K562 (cell line): ENCODE results near the gene TRAK1. TPM values are rescaled to one million over a fixed set of nuclear protein-coding genes. Genes with fewer than 3 reads are reported as not detected.

Experiments used
- ATAC-seq: fragments of 200-7000 bp; cut with Tn5 transposase; 3 replicates; pipeline ENCODE4 v1.9.1; 2020; ENCODE audit warnings: moderate library complexity
- BruUV-seq: library from RNA; stranded (reverse); fragments of 400-500 nt; replicated peaks from 2 replicates; lab custom pipeline; 2021; lab: Mats Ljungman, UMichigan
- CTCF ChIA-PET: fragments of 300-600 bp; formaldehyde crosslinking; extraction: SDS; loops from one replicate; lab custom pipeline; 2021; ENCODE audit warnings: low intra/inter-chr PET ratio; lab: Yijun Ruan, JAX
- POLR2A ChIA-PET: fragments of 300-600, 350-650 bp; sonication (Branson Sonifier 250); formaldehyde crosslinking; extraction: SDS; loops from one replicate; lab custom pipeline; 2021; ENCODE audit warnings: antibody characterized with exemption, inconsistent platforms; lab: Yijun Ruan, JAX
- DNase-seq, 4 experiments: peaks; one replicate each; pipeline versions ENCODE4 v3.0.0 to v3.0.0-alpha.2; 2011 to 2018; ENCODE audit warnings: low spot score in 3 of 4, mixed read lengths in 3 of 4; ENCODE audit errors: extremely low read depth in 1 of 4
- FAIRE-seq: peaks from 2 replicates; lab custom pipeline; 2011; peaks lifted over from hg19 to GRCh38; lab: Jason Lieb, UNC
- H2AFZ ChIP-seq: 2 replicates; pipeline ENCODE4 v1.6.0; 2011; ENCODE audit warnings: low read depth, low read length, control low read depth, inconsistent platforms
- H3K27ac ChIP-seq: fragments of 200-600 bp; 3 replicates; pipeline ENCODE4 v1.8.0; 2011; ENCODE audit warnings: low read depth, mild to moderate bottlenecking, control low read depth, inconsistent platforms, low read length, moderate library complexity, mixed read lengths; ENCODE audit errors: extremely low read depth
- H3K27me3 ChIP-seq, 2 experiments: fragments of 300-600 bp in 1 of 2; 2 replicates in 1 of 2; 3 replicates in 1 of 2; pipeline versions ENCODE4 v1.6.0 to v1.8.0; 2011; ENCODE audit warnings: inconsistent platforms in 2 of 2, low read length in 2 of 2, mild to moderate bottlenecking in 1 of 2, mixed read lengths in 1 of 2, moderate library complexity in 1 of 2; ENCODE audit not compliant: control insufficient read depth in 2 of 2, insufficient read depth in 2 of 2
- H3K36me3 ChIP-seq: fragments of 300-600 bp; 3 replicates; pipeline ENCODE4 v1.8.0; 2011; ENCODE audit warnings: mild to moderate bottlenecking, low read length, inconsistent platforms; ENCODE audit not compliant: control insufficient read depth, insufficient read depth
- H3K4me1 ChIP-seq, 2 experiments: fragments of 200-600 bp in 1 of 2; replicated peaks in 1 of 2; 2 replicates in 1 of 2; 3 replicates in 1 of 2; pipeline versions ENCODE4 v1.5.1 to v1.8.0; 2011; ENCODE audit warnings: inconsistent platforms in 2 of 2, low read length in 2 of 2, mild to moderate bottlenecking in 1 of 2, mixed read lengths in 1 of 2, moderate library complexity in 1 of 2; ENCODE audit not compliant: control insufficient read depth in 2 of 2, insufficient read depth in 2 of 2
- H3K4me2 ChIP-seq: 2 replicates; pipeline ENCODE4 v1.6.1; 2011; ENCODE audit warnings: low read length, control low read depth, inconsistent platforms, mixed read lengths; ENCODE audit not compliant: insufficient read depth
- H3K4me3 ChIP-seq: fragments of 200-600 bp; sonication (generic), shearing (Covaris generic); 2 replicates; pipeline ENCODE4 v1.5.1; 2016; ENCODE audit warnings: control low read depth, inconsistent platforms
- H3K79me2 ChIP-seq: fragments of 200-600 bp; 3 replicates; pipeline ENCODE4 v1.8.0; 2011; ENCODE audit warnings: low read length, inconsistent platforms; ENCODE audit not compliant: control insufficient read depth, insufficient read depth
- H3K9ac ChIP-seq, 2 experiments: 2 replicates each; pipeline versions ENCODE4 v1.6.0 to v1.6.1; 2011; ENCODE audit warnings: low read depth in 2 of 2, low read length in 2 of 2, control low read depth in 1 of 2, inconsistent platforms in 1 of 2, mild to moderate bottlenecking in 1 of 2, mixed read lengths in 1 of 2; ENCODE audit not compliant: insufficient read depth in 1 of 2
- H3K9me1 ChIP-seq: one replicate; pipeline ENCODE4 v1.6.0; 2011; ENCODE audit warnings: inconsistent platforms, mild to moderate bottlenecking, low read length, moderate library complexity; ENCODE audit not compliant: control insufficient read depth, insufficient read depth
- H3K9me3 ChIP-seq: replicated peaks from 2 replicates; pipeline ENCODE4 v1.5.1; 2011; ENCODE audit warnings: low read depth, low read length, inconsistent platforms; ENCODE audit not compliant: control insufficient read depth, insufficient read depth
- H4K20me1 ChIP-seq: replicated peaks from 2 replicates; pipeline ENCODE4 v1.6.1; 2011; ENCODE audit warnings: low read length, inconsistent platforms, mixed read lengths; ENCODE audit not compliant: control insufficient read depth, insufficient read depth
- CAMTA2 ChIP-seq: fragments of 250-450 bp; sonication (Bioruptor Pico); conservative IDR thresholded peaks from 2 replicates; pipeline ENCODE4 v1.5.1; 2022
- CEBPG ChIP-seq, 3 experiments: fragments of 200-800 bp in 1 of 3; sonication (Bioruptor generic) in 1 of 3; sonication (generic) in 1 of 3; formaldehyde crosslinking in 1 of 3; IDR thresholded peaks in 2 of 3; conservative IDR thresholded peaks in 1 of 3; 2 replicates each; pipeline versions ENCODE4 v1.6.1 to v1.8.0; 2016 to 2022; ENCODE audit warnings: missing compliant biosample characterization in 2 of 3, missing genetic modification characterization in 2 of 3, mild to moderate bottlenecking in 1 of 3, missing genetic modification reagents in 1 of 3
- IRF2 ChIP-seq: sonication (generic); formaldehyde crosslinking; IDR thresholded peaks from 2 replicates; pipeline ENCODE4 v1.8.1; 2022; ENCODE audit warnings: mild to moderate bottlenecking, missing genetic modification reagents
- PYGO2 ChIP-seq: fragments of 450-650 bp; IDR thresholded peaks from 2 replicates; pipeline ENCODE4 v1.6.1; 2016; ENCODE audit warnings: mild to moderate bottlenecking, missing genetic modification characterization, moderate library complexity, missing compliant biosample characterization
- SAFB2 ChIP-seq: fragments of 200-400 bp; formaldehyde crosslinking; IDR thresholded peaks from 2 replicates; pipeline ENCODE4 v1.6.1; 2018; ENCODE audit warnings: borderline replicate concordance, low read length, low read depth, moderate library complexity; ENCODE audit not compliant: severe bottlenecking
- SP1 ChIP-seq: sonication (generic); formaldehyde crosslinking; IDR thresholded peaks from 2 replicates; pipeline ENCODE4 v1.8.1; 2022; ENCODE audit warnings: mild to moderate bottlenecking, missing genetic modification reagents
- SRSF1 ChIP-seq: fragments of 200-400 bp; formaldehyde crosslinking; IDR thresholded peaks from 2 replicates; pipeline ENCODE4 v1.6.1; 2017; ENCODE audit warnings: mild to moderate bottlenecking, low read depth, low read length, moderate library complexity
- UBTF ChIP-seq, 2 experiments: IDR thresholded peaks; 2 replicates each; pipeline ENCODE4 v1.6.1; 2012; ENCODE audit warnings: improper control_type of control experiment in 2 of 2, low read depth in 2 of 2, low read length in 2 of 2, borderline replicate concordance in 1 of 2
- ZNF766 ChIP-seq: fragments of 200-800 bp; sonication (Bioruptor generic); conservative IDR thresholded peaks from 2 replicates; pipeline ENCODE4 v1.6.1; 2016; ENCODE audit warnings: missing genetic modification characterization, missing compliant biosample characterization
- WGBS: fragments of 100-300 bp; shearing (Covaris generic); methylation state at CpG from one replicate; pipeline ENCODE4 v1.1.6; 2016; ENCODE audit warnings: low coverage, mixed read lengths; ENCODE audit not compliant: insufficient coverage; ENCODE audit errors: missing lambda C conversion rate; 5-methylcytosine and 5-hydroxymethylcytosine counted together
- in situ Hi-C: fragments of 300-500 bp; cut with MboI; formaldehyde crosslinking; loops from 4 replicates; pipeline ENCODE4 v1.15.0; 2018; ENCODE audit warnings: inconsistent platforms, mixed read lengths
- intact Hi-C: fragments of 100-400 bp; cut with micrococcal nuclease; formaldehyde crosslinking; loops from 2 replicates; pipeline ENCODE4 v1.14.2; 2022
- polyA plus RNA-seq, 8 experiments: library from polyadenylated mRNA; depleted of rRNA in 4 of 8; stranded (reverse) in 5 of 8; unstranded in 3 of 8; fragments of >200 nt; fragmentation: Nextera tagmentation in 2 of 8; fragmentation: Illumina TruSeq in 1 of 8; extraction: Ambion mirVana in 2 of 8; extraction: Trizol in 1 of 8; gene quantifications; 2 replicates each; pipeline versions ENCODE4 v1.2.1 to v1.2.3, GENCODE V29; 2011 to 2014; ENCODE audit warnings: inconsistent platforms in 1 of 8, missing spikeins in 1 of 8
- total RNA-seq, 7 experiments: library from RNA; depleted of rRNA in 6 of 7; stranded (reverse); fragments of >200 nt in 6 of 7; fragmentation: Illumina TruSeq in 2 of 7; extraction: Trizol in 2 of 7; gene quantifications; 2 replicates each; pipeline versions ENCODE4 v1.2.1 to v1.2.3, GENCODE V29; 2011 to 2021; ENCODE audit warnings: low replicate concordance in 1 of 7
- TF ChIP-seq, protein P1 (sequence below): fragments of 200-800 bp; sonication (Bioruptor generic); IDR thresholded peaks from 2 replicates; pipeline ENCODE4 v1.6.1; 2016; ENCODE audit warnings: missing genetic modification characterization, missing compliant biosample characterization
- TF ChIP-seq, protein P2 (sequence below): fragments of 250-450 bp; sonication (Bioruptor Pico); IDR thresholded peaks from 2 replicates; pipeline ENCODE4 v1.5.0; 2021; ENCODE audit warnings: mild to moderate bottlenecking, borderline replicate concordance

Gene TRAK1
- total and polyA plus RNA-seq, 9 of the 15 experiments (the other 6 are each of a cell fraction or from before 2014, with no cell fraction given), result 5.3 to 28.5 (median 17.5) TPM

DNA sequence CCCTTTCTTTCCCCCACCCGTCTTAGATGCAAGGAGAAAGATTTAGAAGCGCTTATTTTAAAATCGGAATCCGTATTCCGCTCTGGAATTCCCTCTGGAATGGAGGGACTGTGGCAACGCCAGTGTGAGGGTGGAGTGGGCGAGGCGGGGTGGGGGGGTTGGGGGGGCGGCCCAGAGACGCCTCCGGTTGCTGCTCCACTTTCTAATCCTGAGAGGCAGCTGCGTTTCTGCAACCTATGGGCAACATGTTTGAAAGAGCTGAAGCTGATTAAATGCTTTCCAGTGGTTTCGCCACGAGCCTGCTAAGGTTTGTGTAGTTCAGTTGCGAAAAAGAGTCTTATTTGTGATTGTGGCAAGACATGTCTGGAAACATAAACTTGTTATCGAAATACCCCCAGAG lies 174.9 kb downstream of the TRAK1 start, which contains the start of gene CCK:
CCK (minus strand) TSS at position 101 of the 400 bp plus-strand sequence. CDS start 2,555 bp downstream, outside the sequence.
- no peak within 1 kb of the TSS for H3K27ac ChIP-seq
- intact Hi-C loops (no loop called here), in situ Hi-C loops (no loop called here)
- no peak for DNase-seq
- H3K4me2 ChIP-seq, result no peak within 1 kb of the TSS
- no TSS peak for BruUV-seq
- 3% methylated on average over 13 of the region's 16 CpGs for WGBS
- POLR2A ChIA-PET, result no interaction called here
- H4K20me1 ChIP-seq, result peaks cover 6% of the 10 kb centered on the region; the same call in 1 of the 2 replicates
- ATAC-seq, result no peak
- no peak within 1 kb of the TSS for H3K9ac ChIP-seq
- H3K79me2 ChIP-seq, result no peaks in the 10 kb centered on the region
- no peaks in the 10 kb centered on the region for H3K9me3 ChIP-seq
- H2AFZ ChIP-seq, result no peak within 1 kb of the TSS
- peaks cover 53 to 61% of the 10 kb centered on the region in 2 experiments for H3K27me3 ChIP-seq
- H3K36me3 ChIP-seq, result no peaks in the 10 kb centered on the region
- H3K9me1 ChIP-seq, result no peaks in the 10 kb centered on the region
- CTCF ChIA-PET, result no interaction called here
- H3K4me3 ChIP-seq, result no peak within 1 kb of the TSS
- H3K4me1 ChIP-seq, result peaks cover 0 to 17% of the 10 kb centered on the region in 2 experiments; a peak in 1 of 5 replicates
- no peak for FAIRE-seq
- TF ChIP-seq, protein P1, sequence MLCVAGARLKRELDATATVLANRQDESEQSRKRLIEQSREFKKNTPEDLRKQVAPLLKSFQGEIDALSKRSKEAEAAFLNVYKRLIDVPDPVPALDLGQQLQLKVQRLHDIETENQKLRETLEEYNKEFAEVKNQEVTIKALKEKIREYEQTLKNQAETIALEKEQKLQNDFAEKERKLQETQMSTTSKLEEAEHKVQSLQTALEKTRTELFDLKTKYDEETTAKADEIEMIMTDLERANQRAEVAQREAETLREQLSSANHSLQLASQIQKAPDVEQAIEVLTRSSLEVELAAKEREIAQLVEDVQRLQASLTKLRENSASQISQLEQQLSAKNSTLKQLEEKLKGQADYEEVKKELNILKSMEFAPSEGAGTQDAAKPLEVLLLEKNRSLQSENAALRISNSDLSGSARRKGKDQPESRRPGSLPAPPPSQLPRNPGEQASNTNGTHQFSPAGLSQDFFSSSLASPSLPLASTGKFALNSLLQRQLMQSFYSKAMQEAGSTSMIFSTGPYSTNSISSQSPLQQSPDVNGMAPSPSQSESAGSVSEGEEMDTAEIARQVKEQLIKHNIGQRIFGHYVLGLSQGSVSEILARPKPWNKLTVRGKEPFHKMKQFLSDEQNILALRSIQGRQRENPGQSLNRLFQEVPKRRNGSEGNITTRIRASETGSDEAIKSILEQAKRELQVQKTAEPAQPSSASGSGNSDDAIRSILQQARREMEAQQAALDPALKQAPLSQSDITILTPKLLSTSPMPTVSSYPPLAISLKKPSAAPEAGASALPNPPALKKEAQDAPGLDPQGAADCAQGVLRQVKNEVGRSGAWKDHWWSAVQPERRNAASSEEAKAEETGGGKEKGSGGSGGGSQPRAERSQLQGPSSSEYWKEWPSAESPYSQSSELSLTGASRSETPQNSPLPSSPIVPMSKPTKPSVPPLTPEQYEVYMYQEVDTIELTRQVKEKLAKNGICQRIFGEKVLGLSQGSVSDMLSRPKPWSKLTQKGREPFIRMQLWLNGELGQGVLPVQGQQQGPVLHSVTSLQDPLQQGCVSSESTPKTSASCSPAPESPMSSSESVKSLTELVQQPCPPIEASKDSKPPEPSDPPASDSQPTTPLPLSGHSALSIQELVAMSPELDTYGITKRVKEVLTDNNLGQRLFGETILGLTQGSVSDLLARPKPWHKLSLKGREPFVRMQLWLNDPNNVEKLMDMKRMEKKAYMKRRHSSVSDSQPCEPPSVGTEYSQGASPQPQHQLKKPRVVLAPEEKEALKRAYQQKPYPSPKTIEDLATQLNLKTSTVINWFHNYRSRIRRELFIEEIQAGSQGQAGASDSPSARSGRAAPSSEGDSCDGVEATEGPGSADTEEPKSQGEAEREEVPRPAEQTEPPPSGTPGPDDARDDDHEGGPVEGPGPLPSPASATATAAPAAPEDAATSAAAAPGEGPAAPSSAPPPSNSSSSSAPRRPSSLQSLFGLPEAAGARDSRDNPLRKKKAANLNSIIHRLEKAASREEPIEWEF (CRISPR knock-in tag), result no peak
- no peak for TF ChIP-seq SAFB2
- TF ChIP-seq SRSF1, result no peak
- TF ChIP-seq, protein P2, sequence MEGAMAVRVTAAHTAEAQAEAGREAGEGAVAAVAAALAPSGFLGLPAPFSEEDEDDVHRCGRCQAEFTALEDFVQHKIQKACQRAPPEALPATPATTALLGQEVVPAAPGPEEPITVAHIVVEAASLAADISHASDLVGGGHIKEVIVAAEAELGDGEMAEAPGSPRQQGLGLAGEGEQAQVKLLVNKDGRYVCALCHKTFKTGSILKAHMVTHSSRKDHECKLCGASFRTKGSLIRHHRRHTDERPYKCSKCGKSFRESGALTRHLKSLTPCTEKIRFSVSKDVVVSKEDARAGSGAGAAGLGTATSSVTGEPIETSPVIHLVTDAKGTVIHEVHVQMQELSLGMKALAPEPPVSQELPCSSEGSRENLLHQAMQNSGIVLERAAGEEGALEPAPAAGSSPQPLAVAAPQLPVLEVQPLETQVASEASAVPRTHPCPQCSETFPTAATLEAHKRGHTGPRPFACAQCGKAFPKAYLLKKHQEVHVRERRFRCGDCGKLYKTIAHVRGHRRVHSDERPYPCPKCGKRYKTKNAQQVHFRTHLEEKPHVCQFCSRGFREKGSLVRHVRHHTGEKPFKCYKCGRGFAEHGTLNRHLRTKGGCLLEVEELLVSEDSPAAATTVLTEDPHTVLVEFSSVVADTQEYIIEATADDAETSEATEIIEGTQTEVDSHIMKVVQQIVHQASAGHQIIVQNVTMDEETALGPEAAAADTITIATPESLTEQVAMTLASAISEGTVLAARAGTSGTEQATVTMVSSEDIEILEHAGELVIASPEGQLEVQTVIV (CRISPR knock-in tag), result no peak
- no peak for TF ChIP-seq ZNF766 (CRISPR knock-in tag)
- TF ChIP-seq CAMTA2 (CRISPR knock-in tag), result no peak
- TF ChIP-seq UBTF (IDR thresholded peaks at IDR 0.05; ENCODE audit: borderline replicate concordance in 1 of 2, low read depth in 2 of 2, low read length in 2 of 2), result no peak
- no peak for TF ChIP-seq IRF2 (CRISPR knock-in tag)
- TF ChIP-seq SP1, result no peak
- no peak for TF ChIP-seq CEBPG (CRISPR knock-in tag; IDR thresholded peaks at IDR 0.05)
- no peak for TF ChIP-seq CEBPG (tag; conservative IDR thresholded peaks at IDR 0.05 in 1 of 2, IDR thresholded peaks at IDR 0.05 in 1 of 2)
- no peak for TF ChIP-seq PYGO2 (tag)
